H9 (cell line): ENCODE measurements around the gene UPK3B. TPM values are rescaled to one million over a fixed set of nuclear protein-coding genes. Genes with fewer than 3 reads are reported as not detected.

Experiments
- total RNA-seq: library from RNA; stranded (reverse); gene quantifications from 2 replicates; pipeline ENCODE4 v1.2.1, GENCODE V29; 2021

The UPK3B gene
- total RNA-seq, 1 experiment from 2014 or later = 3.5 TPM

Other genes starting within 250 kb of the UPK3B start
- gene HSPB1, start 207.9 kb upstream of the UPK3B start, total RNA-seq = 175 and 186 TPM in 2 replicates
- gene YWHAG, start 151.6 kb upstream of the UPK3B start, total RNA-seq = 241 and 243 TPM in 2 replicates
- gene SSC4D, start 100.9 kb upstream of the UPK3B start, total RNA-seq = 14.8 and 16.4 TPM in 2 replicates
- 1.3 TPM in 2 replicates for gene ZP3, start 85.6 kb upstream of the UPK3B start, total RNA-seq
- gene DTX2, start 48.8 kb upstream of the UPK3B start, total RNA-seq = 43.1 and 48.8 TPM in 2 replicates
- not detected in 2 replicates for gene SPDYE16, start 32.7 kb downstream of the UPK3B start, total RNA-seq
- gene POMZP3, start 116.7 kb downstream of the UPK3B start, total RNA-seq = 8.5 and 9.8 TPM in 2 replicates